HG03442 (cell line): Measurements from ENCODE around the gene SCAMP2.

Experiments
- ATAC-seq: cut with Tn5 transposase; IDR thresholded peaks from one replicate; pipeline ENCODE4 v1.9.1; 2021; ENCODE audit warnings: mild to moderate bottlenecking, moderate library complexity; ENCODE audit not compliant: unreplicated experiment

SCAMP2 gene

DNA sequence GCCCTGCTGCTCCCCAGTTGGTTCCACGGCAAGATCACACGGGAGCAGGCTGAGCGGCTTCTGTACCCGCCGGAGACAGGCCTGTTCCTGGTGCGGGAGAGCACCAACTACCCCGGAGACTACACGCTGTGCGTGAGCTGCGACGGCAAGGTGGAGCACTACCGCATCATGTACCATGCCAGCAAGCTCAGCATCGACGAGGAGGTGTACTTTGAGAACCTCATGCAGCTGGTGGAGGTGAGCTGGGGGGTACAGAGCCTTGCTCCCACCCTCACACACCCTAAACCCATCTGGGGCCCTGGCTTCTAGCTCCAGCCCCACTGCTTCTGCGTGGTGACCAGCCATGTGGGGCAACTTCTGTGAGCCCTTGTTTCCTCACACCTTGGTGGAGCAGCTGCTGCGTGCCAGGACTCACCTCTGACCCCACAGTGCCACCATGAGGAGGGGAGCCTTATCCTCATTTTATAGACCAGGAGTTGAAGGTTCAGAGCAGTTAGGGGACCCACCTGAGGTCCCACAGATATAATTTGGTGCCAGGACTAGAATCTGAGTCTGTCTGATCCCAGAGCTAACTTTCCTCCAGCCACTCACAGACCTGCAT, 73.8 kb downstream of the SCAMP2 start:
- no peak for ATAC-seq

DNA sequence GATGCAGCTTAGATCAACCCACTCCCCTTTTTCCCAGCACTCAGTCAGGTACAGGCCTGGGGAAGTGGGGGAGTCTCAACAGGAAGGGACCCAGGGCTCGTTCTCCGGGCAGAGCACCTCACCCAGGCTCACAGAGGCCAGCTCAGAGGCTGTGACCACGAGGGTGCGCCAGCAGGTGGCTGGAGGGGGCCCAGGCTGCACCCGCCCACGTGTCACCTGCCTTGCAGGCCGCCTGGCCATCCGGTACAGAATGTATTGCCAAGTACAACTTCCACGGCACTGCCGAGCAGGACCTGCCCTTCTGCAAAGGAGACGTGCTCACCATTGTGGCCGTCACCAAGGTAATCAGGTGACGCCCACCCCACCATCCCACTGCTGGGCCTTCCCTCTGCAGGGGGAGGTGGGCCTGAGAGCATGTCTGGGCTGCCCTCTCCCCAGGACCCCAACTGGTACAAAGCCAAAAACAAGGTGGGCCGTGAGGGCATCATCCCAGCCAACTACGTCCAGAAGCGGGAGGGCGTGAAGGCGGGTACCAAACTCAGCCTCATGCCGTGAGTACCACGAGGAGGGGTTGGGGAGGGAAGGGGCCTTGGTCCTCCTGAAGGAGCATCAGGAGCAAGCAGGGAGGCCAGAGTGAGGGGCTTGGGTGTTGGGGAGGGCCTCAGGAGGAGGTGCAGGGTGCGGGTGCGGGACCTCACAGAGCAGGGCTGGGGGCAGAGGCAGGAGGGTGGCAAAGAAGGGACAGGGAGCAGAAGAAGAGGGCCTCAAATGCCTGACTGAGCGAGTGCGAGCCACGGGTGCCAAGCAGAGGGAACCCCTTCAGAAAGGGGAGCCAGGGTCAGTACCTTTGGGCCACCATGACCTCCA, 74.5 kb downstream of the SCAMP2 start:
- no peak for ATAC-seq

DNA sequence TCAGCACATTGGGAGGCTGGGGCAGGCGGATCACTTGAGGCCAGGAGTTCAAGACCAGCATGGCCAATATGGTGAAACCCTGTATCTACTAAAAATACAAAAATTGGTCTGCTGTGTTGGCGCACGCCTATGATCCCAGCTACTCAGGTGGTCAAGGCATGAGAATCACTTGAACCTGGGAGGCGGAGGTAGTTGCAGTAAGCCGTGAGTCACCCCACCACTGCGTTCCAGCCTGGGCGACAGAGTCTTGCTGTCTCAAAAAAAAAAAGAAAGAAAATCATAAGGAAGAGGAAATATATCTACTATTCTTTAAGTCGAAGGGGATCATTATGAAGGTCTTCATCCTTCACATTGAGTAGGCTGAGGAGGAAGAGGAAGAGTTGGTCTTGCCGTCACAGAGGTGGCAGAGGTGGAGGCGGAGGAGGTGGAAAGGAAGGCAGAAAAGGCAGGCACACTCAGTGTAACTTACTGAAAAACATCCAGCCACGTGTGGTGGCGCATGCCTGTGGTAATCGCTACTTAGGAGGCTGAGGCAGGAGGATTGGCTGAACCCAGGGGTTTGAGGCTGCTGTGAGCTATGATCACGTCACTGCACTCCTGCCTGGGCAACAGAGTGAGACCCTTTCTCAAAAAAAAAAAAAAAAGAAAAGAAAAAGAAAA, 77.1 kb downstream of the SCAMP2 start:
- ATAC-seq, result no peak

DNA sequence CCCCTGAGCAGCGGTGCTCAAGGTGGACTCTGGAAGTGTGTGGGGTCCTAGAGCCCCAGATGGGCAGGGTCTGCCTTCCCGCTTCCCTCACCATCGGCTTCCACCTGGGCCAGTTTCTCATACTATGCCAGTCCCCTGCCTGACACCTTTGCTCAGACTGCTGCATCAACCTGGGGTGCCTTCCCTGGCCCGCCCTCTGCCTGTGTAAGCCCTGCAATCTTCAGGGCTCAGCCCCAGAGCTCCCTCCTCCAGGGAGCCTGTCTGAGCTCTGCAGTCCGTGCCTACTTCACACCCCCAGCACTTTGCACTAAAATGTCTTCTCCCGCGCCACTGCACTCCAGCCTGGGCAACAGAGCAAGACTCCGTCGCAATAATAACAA, 78.2 kb downstream of the SCAMP2 start:
- ATAC-seq, result no peak

DNA sequence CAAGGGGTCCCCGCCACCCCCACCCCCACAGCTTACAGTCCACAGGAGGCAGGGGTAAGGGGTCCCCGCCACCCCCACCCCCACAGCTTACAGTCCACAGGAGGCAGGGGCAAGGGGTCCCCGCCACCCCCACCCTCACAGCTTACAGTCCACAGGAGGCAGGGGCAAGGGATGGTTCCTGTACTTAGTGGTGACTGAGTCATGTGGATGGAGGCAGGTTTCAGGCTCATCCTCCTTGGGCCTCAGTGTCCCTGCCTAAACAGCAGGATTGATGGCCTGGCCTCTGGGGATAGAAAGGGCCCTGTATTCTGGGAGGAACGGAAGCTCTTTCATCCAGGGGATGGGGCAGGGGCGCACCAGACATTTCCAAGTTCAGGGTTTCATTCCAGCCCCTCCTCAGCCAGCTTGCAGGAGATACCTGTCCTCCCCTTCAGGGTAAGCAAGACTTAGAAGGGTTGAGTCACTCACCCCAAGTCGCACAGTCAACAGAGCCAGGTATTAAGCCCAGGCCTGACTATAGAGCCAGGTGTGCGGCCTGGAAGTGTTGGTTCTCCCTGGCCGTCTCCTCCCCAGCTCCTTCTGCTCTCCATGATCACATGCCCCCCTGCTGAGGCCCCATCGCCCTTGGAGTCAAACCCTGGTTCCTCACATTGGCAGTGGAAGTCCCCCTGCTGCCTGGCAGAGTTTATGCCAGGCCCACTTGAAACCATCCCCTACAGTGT, 78.8 kb downstream of the SCAMP2 start:
- no peak for ATAC-seq
